T-helper 2 cell treated with Interferon-gamma antibody and Interleukin-4, amounts not matched to agents 5 μg/mL and 100 μg/mL, for 36 hours (primary cell): ENCODE data around the gene R3HDM2.

Source experiments
- DNase-seq: peaks from one replicate; pipeline ENCODE4 v3.0.0; 2021; ENCODE audit warnings: low spot score
- H3K27ac Mint-ChIP-seq: one replicate; pipeline ENCODE4 v1.8.0; 2021; ENCODE audit warnings: mild to moderate bottlenecking, mixed read lengths
- H3K27me3 Mint-ChIP-seq: one replicate; pipeline ENCODE4 v1.8.0; 2021; ENCODE audit warnings: low read depth, mixed read lengths
- H3K36me3 Mint-ChIP-seq: one replicate; pipeline ENCODE4 v1.8.0; 2021; ENCODE audit warnings: low read depth, mixed read lengths
- H3K4me1 Mint-ChIP-seq: one replicate; pipeline ENCODE4 v1.8.0; 2021; ENCODE audit warnings: low read depth, mixed read lengths
- H3K4me3 Mint-ChIP-seq: one replicate; pipeline ENCODE4 v1.8.0; 2022; ENCODE audit warnings: mild to moderate bottlenecking, moderate library complexity, mixed read lengths
- H3K9me3 Mint-ChIP-seq: one replicate; pipeline ENCODE4 v1.8.0; 2021; ENCODE audit warnings: mixed read lengths

R3HDM2 gene

GRCh38 chr12:57270966-57271470, 159.8 kb downstream of the R3HDM2 start:
- no peak overlapping the region for H3K4me3 Mint-ChIP-seq
- H3K27me3 Mint-ChIP-seq: no peaks in the 10 kb centered on the region
- peaks cover 53% of the 10 kb centered on the region for H3K36me3 Mint-ChIP-seq
- no peak overlapping the region for H3K27ac Mint-ChIP-seq
- DNase-seq: no peak
- no peaks in the 10 kb centered on the region for H3K9me3 Mint-ChIP-seq
- H3K4me1 Mint-ChIP-seq: peaks cover 7% of the 10 kb centered on the region

GRCh38 chr12:57268264-57268663, 162.6 kb downstream of the R3HDM2 start:
- H3K36me3 Mint-ChIP-seq: peaks cover 39% of the 10 kb centered on the region
- no peaks in the 10 kb centered on the region for H3K9me3 Mint-ChIP-seq
- no peaks in the 10 kb centered on the region for H3K27me3 Mint-ChIP-seq
- no peak overlapping the region for H3K4me3 Mint-ChIP-seq
- DNase-seq: no peak
- peaks cover 7% of the 10 kb centered on the region for H3K4me1 Mint-ChIP-seq
- H3K27ac Mint-ChIP-seq: no peak overlapping the region

GRCh38 chr12:57266681-57267080, 164.2 kb downstream of the R3HDM2 start:
- peaks cover 7% of the 10 kb centered on the region for H3K4me1 Mint-ChIP-seq
- H3K27me3 Mint-ChIP-seq: no peaks in the 10 kb centered on the region
- no peak overlapping the region for H3K27ac Mint-ChIP-seq
- no peaks in the 10 kb centered on the region for H3K9me3 Mint-ChIP-seq
- no peak overlapping the region for H3K4me3 Mint-ChIP-seq
- DNase-seq: no peak
- H3K36me3 Mint-ChIP-seq: peaks cover 31% of the 10 kb centered on the region

GRCh38 chr12:57263096-57263495, 167.7 kb downstream of the R3HDM2 start:
- Mint-ChIP-seq H3K27ac (no peak overlapping the region), H3K4me3 (no peak overlapping the region), H3K9me3 (no peaks in the 10 kb centered on the region), H3K4me1 (peaks cover 3% of the 10 kb centered on the region), H3K36me3 (peaks cover 22% of the 10 kb centered on the region), H3K27me3 (no peaks in the 10 kb centered on the region)
- no peak for DNase-seq

GRCh38 chr12:57262126-57262822, 168.6 kb downstream of the R3HDM2 start:
- Mint-ChIP-seq H3K36me3 (peaks cover 25% of the 10 kb centered on the region), H3K9me3 (no peaks in the 10 kb centered on the region), H3K4me3 (no peak overlapping the region), H3K27ac (no peak overlapping the region), H3K4me1 (peaks cover 3% of the 10 kb centered on the region), H3K27me3 (no peaks in the 10 kb centered on the region)
- DNase-seq: no peak

- no peak for DNase-seq
- no peaks in the 10 kb centered on the region for H3K27me3 Mint-ChIP-seq
- H3K36me3 Mint-ChIP-seq: peaks cover 28% of the 10 kb centered on the region
- no peak overlapping the region for H3K27ac Mint-ChIP-seq
- peaks cover 3% of the 10 kb centered on the region for H3K4me1 Mint-ChIP-seq
- no peak overlapping the region for H3K4me3 Mint-ChIP-seq
- no peaks in the 10 kb centered on the region for H3K9me3 Mint-ChIP-seq
Observed at GRCh38 chr12:57261428-57261865, 169.4 kb downstream of the R3HDM2 start.

- Mint-ChIP-seq H3K36me3 (peaks cover 31% of the 10 kb centered on the region), H3K4me3 (no peak overlapping the region), H3K4me1 (peaks cover 3% of the 10 kb centered on the region), H3K27ac (no peak overlapping the region), H3K27me3 (no peaks in the 10 kb centered on the region), H3K9me3 (no peaks in the 10 kb centered on the region)
- no peak for DNase-seq
Observed at GRCh38 chr12:57260366-57260765, 170.5 kb downstream of the R3HDM2 start.

- Mint-ChIP-seq H3K27ac (no peak overlapping the region), H3K9me3 (no peaks in the 10 kb centered on the region), H3K4me3 (no peak overlapping the region), H3K4me1 (peaks cover 3% of the 10 kb centered on the region), H3K36me3 (peaks cover 29% of the 10 kb centered on the region), H3K27me3 (no peaks in the 10 kb centered on the region)
- DNase-seq: no peak
Observed at GRCh38 chr12:57258977-57259970, 171.6 kb downstream of the R3HDM2 start.

GRCh38 chr12:57255916-57256315, 174.9 kb downstream of the R3HDM2 start:
- Mint-ChIP-seq H3K36me3 (peaks cover 29% of the 10 kb centered on the region), H3K4me3 (no peak overlapping the region), H3K27ac (no peak overlapping the region), H3K9me3 (no peaks in the 10 kb centered on the region), H3K27me3 (no peaks in the 10 kb centered on the region), H3K4me1 (no peaks in the 10 kb centered on the region)
- DNase-seq: no peak

GRCh38 chr12:57254506-57255280, 176.2 kb downstream of the R3HDM2 start:
- Mint-ChIP-seq H3K9me3 (no peaks in the 10 kb centered on the region), H3K36me3 (peaks cover 23% of the 10 kb centered on the region), H3K4me1 (no peaks in the 10 kb centered on the region), H3K4me3 (no peak overlapping the region), H3K27me3 (no peaks in the 10 kb centered on the region), H3K27ac (no peak overlapping the region)
- no peak for DNase-seq

- Mint-ChIP-seq H3K27me3 (no peaks in the 10 kb centered on the region), H3K36me3 (peaks cover under 1% of the 10 kb centered on the region), H3K4me3 (no peak within 1 kb of the TSS), H3K27ac (no peak within 1 kb of the TSS), H3K4me1 (peaks cover 8% of the 10 kb centered on the region), H3K9me3 (no peaks in the 10 kb centered on the region)
- no peak for DNase-seq
Observed at GRCh38 chr12:57250956-57251355, 179.9 kb downstream of the R3HDM2 start, which contains the start of gene STAC3. TSS of gene STAC3 (minus strand) at chr12:57251187. CDS start at chr12:57249636, 1,551 bp downstream.

- no peak for DNase-seq
- H3K27me3 Mint-ChIP-seq: no peaks in the 10 kb centered on the region
- H3K4me3 Mint-ChIP-seq: no peak overlapping the region
- no peak overlapping the region for H3K27ac Mint-ChIP-seq
- H3K4me1 Mint-ChIP-seq: peaks cover 8% of the 10 kb centered on the region
- H3K9me3 Mint-ChIP-seq: no peaks in the 10 kb centered on the region
- no peaks in the 10 kb centered on the region for H3K36me3 Mint-ChIP-seq
Observed at GRCh38 chr12:57250541-57250940, 180.3 kb downstream of the R3HDM2 start.

GRCh38 chr12:57248934-57249742, 181.7 kb downstream of the R3HDM2 start:
- DNase-seq: no peak
- Mint-ChIP-seq H3K27ac (peak overlapping the region; percentile 43), H3K9me3 (no peaks in the 10 kb centered on the region), H3K27me3 (no peaks in the 10 kb centered on the region), H3K36me3 (no peaks in the 10 kb centered on the region), H3K4me1 (peaks cover 9% of the 10 kb centered on the region), H3K4me3 (peak overlapping the region; percentile 54)
